Panc1 (cell line): Measurements from ENCODE around the gene POSTN. TPM values are rescaled to one million over a fixed set of nuclear protein-coding genes. Genes with fewer than 3 reads are reported as not detected.

Source experiments
- ATAC-seq: fragments of 200-7000 bp; cut with Tn5 transposase; 2 replicates; pipeline ENCODE4 v1.9.1; 2020; ENCODE audit warnings: mild to moderate bottlenecking, moderate library complexity
- BruUV-seq: library from RNA; stranded (reverse); fragments of 400-500 nt; replicated peaks from 2 replicates; lab custom pipeline; 2021; lab: Mats Ljungman, UMichigan
- CTCF ChIA-PET: fragments of 300-600 bp; sonication (Branson Sonifier 250); formaldehyde crosslinking; loops from one replicate; lab custom pipeline; 2022; ENCODE audit warnings: antibody characterized with exemption; lab: Charles Lee
- POLR2A ChIA-PET: fragments of 300-600 bp; sonication (Branson Sonifier 250); formaldehyde crosslinking; loops from one replicate; lab custom pipeline; 2022; ENCODE audit warnings: antibody characterized with exemption; lab: Charles Lee
- DNase-seq: peaks from one replicate; pipeline ENCODE4 v3.0.0-alpha.2; 2010; ENCODE audit warnings: low read depth, low spot score
- H3K27ac ChIP-seq: 2 replicates; pipeline ENCODE4 v1.5.1; 2011; ENCODE audit warnings: mild to moderate bottlenecking, low read length, inconsistent platforms
- H3K27me3 ChIP-seq: fragments of 200-500 bp; sonication (Bioruptor generic); 2 replicates; pipeline ENCODE4 v1.6.0; 2014; ENCODE audit warnings: low read length, inconsistent platforms; ENCODE audit not compliant: control insufficient read depth, insufficient read depth
- H3K36me3 ChIP-seq: fragments of 200-500 bp; sonication (Bioruptor generic); 2 replicates; pipeline ENCODE4 v1.5.1; 2014; ENCODE audit warnings: inconsistent platforms, mild to moderate bottlenecking, low read length, moderate library complexity; ENCODE audit not compliant: control insufficient read depth, insufficient read depth
- H3K4me1 ChIP-seq: 2 replicates; pipeline ENCODE4 v1.5.1; 2011; ENCODE audit warnings: inconsistent platforms, mild to moderate bottlenecking, low read length, moderate library complexity; ENCODE audit not compliant: control insufficient read depth, insufficient read depth
- H3K4me3 ChIP-seq, 2 experiments: 2 replicates each; pipeline ENCODE4 v1.5.1; 2011 to 2012; ENCODE audit warnings: low read depth in 2 of 2, low read length in 2 of 2, mild to moderate bottlenecking in 2 of 2, inconsistent platforms in 1 of 2, moderate library complexity in 1 of 2
- H3K9me3 ChIP-seq: fragments of 200-500 bp; sonication (Bioruptor generic); 2 replicates; pipeline ENCODE4 v1.5.1; 2014; ENCODE audit warnings: low read depth, mild to moderate bottlenecking, inconsistent platforms, low read length, moderate library complexity; ENCODE audit not compliant: control insufficient read depth, insufficient read depth
- POLR2AphosphoS5 ChIP-seq: IDR thresholded peaks from 2 replicates; pipeline ENCODE4 v1.6.1; 2012; ENCODE audit warnings: mild to moderate bottlenecking, low read depth, low read length, moderate library complexity
- SIN3A ChIP-seq: IDR thresholded peaks from 2 replicates; pipeline ENCODE4 v1.6.1; 2012; ENCODE audit warnings: low read depth, mild to moderate bottlenecking, low read length, moderate library complexity, borderline replicate concordance; ENCODE audit not compliant: insufficient read depth
- TCF7L2 ChIP-seq: IDR thresholded peaks from 2 replicates; pipeline ENCODE4 v1.6.1; 2011; ENCODE audit warnings: mild to moderate bottlenecking, low read depth, low read length, inconsistent platforms
- in situ Hi-C: cut with HindIII; loops from 2 replicates; pipeline ENCODE4 v1.10.0; 2016; ENCODE audit warnings: low sequenced_read_pairs, low pct_unique_long_range_greater_than_20kb
- intact Hi-C: fragments of 100-400 bp; cut with micrococcal nuclease; formaldehyde crosslinking; loops from one replicate; pipeline ENCODE4 v1.10.0; 2022; ENCODE audit not compliant: unreplicated experiment
- total RNA-seq: library from RNA; stranded (reverse); gene quantifications from one replicate; pipeline ENCODE4 v1.2.1, GENCODE V29; 2021; ENCODE audit not compliant: unreplicated experiment
- TF ChIP-seq, protein P1 (sequence below): fragments of 450-650 bp; IDR thresholded peaks from 2 replicates; pipeline ENCODE4 v1.5.1; 2017; ENCODE audit warnings: mild to moderate bottlenecking
- TF ChIP-seq, protein P2 (sequence below), 2 experiments: IDR thresholded peaks; 2 replicates each; pipeline ENCODE4 v1.6.1; 2011 to 2012; ENCODE audit warnings: low read depth in 2 of 2, control low read depth in 1 of 2, low read length in 1 of 2, mild to moderate bottlenecking in 1 of 2, moderate library complexity in 1 of 2; ENCODE audit not compliant: insufficient read depth in 1 of 2

POSTN gene
- total RNA-seq, 1 experiment from 2014 or later: 0.08 TPM

DNA sequence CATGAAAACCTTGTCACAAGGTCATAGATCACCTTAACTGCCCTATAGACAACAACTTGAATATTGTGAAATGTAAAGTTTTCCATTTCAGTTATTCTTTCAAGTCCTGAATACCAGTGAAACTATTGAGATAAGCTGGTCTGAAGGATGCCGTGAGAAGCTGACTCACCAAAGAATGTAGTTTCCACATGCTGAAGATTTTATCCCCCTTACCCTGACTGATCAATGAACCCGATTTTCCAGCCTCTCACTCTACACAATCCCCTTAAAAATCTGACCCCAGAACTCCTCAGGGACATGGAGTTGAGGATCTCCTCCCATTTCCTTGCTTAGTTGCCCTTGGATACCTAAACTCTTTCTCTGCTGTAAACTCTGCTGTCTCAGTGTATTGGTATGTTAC is 67.5 kb downstream of the POSTN start:
- no peak for ATAC-seq
- ChIA-PET POLR2A (no interaction called here), CTCF (interaction anchor here (0.7 kb wide), 1 partner anchor 1085 kb away, joined by 3 read pairs; no protein-coding TSS in a partner anchor)
- Histone ChIP-seq H3K36me3 (no peaks in the 10 kb centered on the region), H3K4me3 (no peak overlapping the region), H3K27ac (no peak overlapping the region), H3K4me1 (no peaks in the 10 kb centered on the region), H3K27me3 (no peaks in the 10 kb centered on the region), H3K9me3 (no peaks in the 10 kb centered on the region)
- intact Hi-C loops (no loop called here), in situ Hi-C loops (no loop called here)
- no TSS peak for BruUV-seq
- TF ChIP-seq POLR2AphosphoS5 (no peak), TCF7L2 (no peak)
- TF ChIP-seq, protein P1, sequence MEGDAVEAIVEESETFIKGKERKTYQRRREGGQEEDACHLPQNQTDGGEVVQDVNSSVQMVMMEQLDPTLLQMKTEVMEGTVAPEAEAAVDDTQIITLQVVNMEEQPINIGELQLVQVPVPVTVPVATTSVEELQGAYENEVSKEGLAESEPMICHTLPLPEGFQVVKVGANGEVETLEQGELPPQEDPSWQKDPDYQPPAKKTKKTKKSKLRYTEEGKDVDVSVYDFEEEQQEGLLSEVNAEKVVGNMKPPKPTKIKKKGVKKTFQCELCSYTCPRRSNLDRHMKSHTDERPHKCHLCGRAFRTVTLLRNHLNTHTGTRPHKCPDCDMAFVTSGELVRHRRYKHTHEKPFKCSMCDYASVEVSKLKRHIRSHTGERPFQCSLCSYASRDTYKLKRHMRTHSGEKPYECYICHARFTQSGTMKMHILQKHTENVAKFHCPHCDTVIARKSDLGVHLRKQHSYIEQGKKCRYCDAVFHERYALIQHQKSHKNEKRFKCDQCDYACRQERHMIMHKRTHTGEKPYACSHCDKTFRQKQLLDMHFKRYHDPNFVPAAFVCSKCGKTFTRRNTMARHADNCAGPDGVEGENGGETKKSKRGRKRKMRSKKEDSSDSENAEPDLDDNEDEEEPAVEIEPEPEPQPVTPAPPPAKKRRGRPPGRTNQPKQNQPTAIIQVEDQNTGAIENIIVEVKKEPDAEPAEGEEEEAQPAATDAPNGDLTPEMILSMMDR: no peak
- TF ChIP-seq, protein P2, sequence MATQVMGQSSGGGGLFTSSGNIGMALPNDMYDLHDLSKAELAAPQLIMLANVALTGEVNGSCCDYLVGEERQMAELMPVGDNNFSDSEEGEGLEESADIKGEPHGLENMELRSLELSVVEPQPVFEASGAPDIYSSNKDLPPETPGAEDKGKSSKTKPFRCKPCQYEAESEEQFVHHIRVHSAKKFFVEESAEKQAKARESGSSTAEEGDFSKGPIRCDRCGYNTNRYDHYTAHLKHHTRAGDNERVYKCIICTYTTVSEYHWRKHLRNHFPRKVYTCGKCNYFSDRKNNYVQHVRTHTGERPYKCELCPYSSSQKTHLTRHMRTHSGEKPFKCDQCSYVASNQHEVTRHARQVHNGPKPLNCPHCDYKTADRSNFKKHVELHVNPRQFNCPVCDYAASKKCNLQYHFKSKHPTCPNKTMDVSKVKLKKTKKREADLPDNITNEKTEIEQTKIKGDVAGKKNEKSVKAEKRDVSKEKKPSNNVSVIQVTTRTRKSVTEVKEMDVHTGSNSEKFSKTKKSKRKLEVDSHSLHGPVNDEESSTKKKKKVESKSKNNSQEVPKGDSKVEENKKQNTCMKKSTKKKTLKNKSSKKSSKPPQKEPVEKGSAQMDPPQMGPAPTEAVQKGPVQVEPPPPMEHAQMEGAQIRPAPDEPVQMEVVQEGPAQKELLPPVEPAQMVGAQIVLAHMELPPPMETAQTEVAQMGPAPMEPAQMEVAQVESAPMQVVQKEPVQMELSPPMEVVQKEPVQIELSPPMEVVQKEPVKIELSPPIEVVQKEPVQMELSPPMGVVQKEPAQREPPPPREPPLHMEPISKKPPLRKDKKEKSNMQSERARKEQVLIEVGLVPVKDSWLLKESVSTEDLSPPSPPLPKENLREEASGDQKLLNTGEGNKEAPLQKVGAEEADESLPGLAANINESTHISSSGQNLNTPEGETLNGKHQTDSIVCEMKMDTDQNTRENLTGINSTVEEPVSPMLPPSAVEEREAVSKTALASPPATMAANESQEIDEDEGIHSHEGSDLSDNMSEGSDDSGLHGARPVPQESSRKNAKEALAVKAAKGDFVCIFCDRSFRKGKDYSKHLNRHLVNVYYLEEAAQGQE (IDR thresholded peaks at IDR 0.05; ENCODE audit: insufficient read depth in 1 of 2, low read depth in 2 of 2, low read length in 1 of 2): no peak
- DNase-seq: no peak

DNA sequence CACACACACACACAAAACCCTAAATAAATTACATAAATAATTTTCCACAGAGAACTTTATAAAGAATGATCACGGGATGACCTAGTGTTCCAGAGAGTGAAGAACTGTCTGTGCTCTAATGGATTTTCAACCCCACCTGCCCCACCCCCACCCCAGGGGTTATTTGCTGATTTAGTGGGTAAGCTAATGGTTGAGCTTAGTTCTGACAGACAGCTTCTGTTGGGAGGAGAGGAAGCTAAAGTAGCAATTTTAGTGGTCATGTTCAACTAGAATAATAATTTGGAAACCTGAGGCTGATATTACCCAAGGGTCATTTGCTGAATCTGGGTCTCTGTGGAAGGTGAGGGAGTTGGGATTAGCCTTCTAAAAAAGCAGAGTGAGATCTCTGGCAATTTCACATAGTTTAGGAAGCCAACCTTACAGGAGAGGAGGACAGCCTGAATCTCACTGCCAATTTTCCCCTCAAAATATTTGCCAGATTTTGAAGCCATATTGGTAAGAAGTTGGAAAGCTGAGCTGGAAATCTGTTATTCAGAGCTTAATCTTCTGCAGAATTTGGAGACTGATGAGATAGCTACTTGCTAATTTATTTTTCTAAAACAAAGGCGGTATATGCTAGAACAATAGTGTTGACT is 68.7 kb downstream of the POSTN start:
- Histone ChIP-seq H3K4me3 (no peak overlapping the region), H3K4me1 (no peaks in the 10 kb centered on the region), H3K27ac (no peak overlapping the region), H3K36me3 (no peaks in the 10 kb centered on the region), H3K9me3 (no peaks in the 10 kb centered on the region), H3K27me3 (no peaks in the 10 kb centered on the region)
- DNase-seq: no peak
- in situ Hi-C loops (no loop called here), intact Hi-C loops (no loop called here)
- TF ChIP-seq TCF7L2 (no peak), SIN3A (no peak), POLR2AphosphoS5 (no peak)
- TF ChIP-seq, protein P2 (IDR thresholded peaks at IDR 0.05; ENCODE audit: insufficient read depth in 1 of 2, low read depth in 2 of 2, low read length in 1 of 2): no peak
- TF ChIP-seq, protein P1: no peak
- BruUV-seq: no TSS peak
- CTCF ChIA-PET: interaction anchor here (0.6 kb wide), 1 partner anchor 45 kb away, joined by 11 read pairs; no protein-coding TSS in a partner anchor
- no peak for ATAC-seq
- POLR2A ChIA-PET: no interaction called here
